Measurements from ENCODE around the gene EEFSEC. TPM values are rescaled to one million over a fixed set of nuclear protein-coding genes. Genes with fewer than 3 reads are reported as not detected.

The EEFSEC gene
- total and polyA plus RNA-seq, 2 of the 8 experiments (the other 6 are each of a cell fraction or from before 2014, with no cell fraction given) = 13.1 to 19.8 TPM

DNA sequence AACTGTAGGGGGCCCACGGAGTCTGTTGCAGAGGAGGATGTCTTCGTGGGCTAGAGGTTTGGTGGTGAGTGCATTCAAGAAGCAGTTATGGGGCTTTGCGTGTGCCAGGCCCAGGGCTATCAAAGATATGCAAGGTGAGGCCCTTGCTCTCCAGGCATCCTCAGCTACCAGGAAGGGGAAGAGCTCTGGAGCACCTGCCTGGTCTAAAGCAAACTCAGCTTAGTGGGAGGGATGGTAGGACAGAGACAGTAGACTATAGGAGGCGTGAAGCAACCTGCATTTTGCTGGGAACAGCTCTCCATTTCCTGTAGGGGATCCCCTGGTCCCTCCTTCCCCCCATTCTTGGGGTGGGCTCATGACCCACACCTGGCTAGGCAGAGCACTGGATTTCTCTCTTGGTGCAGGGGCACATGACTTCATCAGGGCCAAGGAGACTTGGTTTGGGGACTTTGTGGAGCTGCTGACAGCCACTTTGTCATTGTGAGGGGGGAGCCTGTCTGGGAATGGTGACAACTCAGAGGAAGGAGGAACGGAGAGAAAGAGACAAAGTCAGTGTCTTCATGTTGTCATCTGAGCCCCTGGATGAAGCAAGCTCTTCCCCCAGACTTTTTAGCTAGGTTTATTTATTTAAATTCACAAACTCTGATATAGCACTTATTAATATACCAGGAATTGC, 8.6 kb upstream of the EEFSEC start:
- Histone ChIP-seq H3K18ac (ENCODE audit: extremely low read depth, low read length) (no peak overlapping the region), H4K91ac (replicated peaks; ENCODE audit: insufficient read length, low read length) (no peak overlapping the region), H3K14ac (ENCODE audit: insufficient read length) (no peak overlapping the region), H3K4me1 (replicated peaks in 1 of 4; ENCODE audit: control insufficient read depth in 3 of 4, insufficient read depth in 4 of 4, low read length in 3 of 4) (no peaks in the 10 kb centered on the region), H2BK12ac (ENCODE audit: low read depth, low read length) (no peak overlapping the region), H2BK5ac (ENCODE audit: low read depth, low read length) (no peak overlapping the region), H3K9me3 (ENCODE audit: insufficient read depth in 2 of 2, low read depth in 1 of 2, low read length in 1 of 2) (no peaks in the 10 kb centered on the region), H3K4me2 (ENCODE audit: insufficient read depth in 1 of 2, low read depth in 2 of 2, low read length in 2 of 2) (no peak overlapping the region), H3K23ac (ENCODE audit: insufficient read length) (no peak overlapping the region), H4K20me1 (replicated peaks in 1 of 2; ENCODE audit: control insufficient read depth in 1 of 2, insufficient read depth in 2 of 2, low read length in 2 of 2) (peaks cover 0 to 4% of the 10 kb centered on the region in 2 experiments), H3K36me3 (ENCODE audit: control insufficient read depth in 2 of 4, insufficient read depth in 4 of 4, low read length in 3 of 4) (no peaks in the 10 kb centered on the region), H3K9ac (replicated peaks in 1 of 4; ENCODE audit: extremely low read depth in 1 of 4, low read depth in 3 of 4, low read length in 3 of 4) (no peak overlapping the region), H3K79me2 (ENCODE audit: control insufficient read depth in 1 of 2, insufficient read depth in 2 of 2, low read length in 2 of 2) (no peaks in the 10 kb centered on the region), H2BK15ac (ENCODE audit: low read length) (no peak overlapping the region), H3K4ac (replicated peaks; ENCODE audit: insufficient read length, low read depth, low read length) (no peak overlapping the region), H3K56ac (replicated peaks; ENCODE audit: insufficient read length, low read depth, low read length) (no peak overlapping the region), H2BK20ac (ENCODE audit: low read length) (no peak overlapping the region), H2AK5ac (ENCODE audit: low read depth, low read length) (no peak overlapping the region), H3K4me3 (ENCODE audit: extremely low read depth in 1 of 4, insufficient read depth in 2 of 4, low read depth in 3 of 4, low read length in 4 of 4) (no peak overlapping the region), H3K27ac (ENCODE audit: low read depth, low read length) (no peak overlapping the region), H3K23me2 (ENCODE audit: low read depth, low read length) (no peaks in the 10 kb centered on the region), H3K27me3 (replicated peaks in 1 of 4; ENCODE audit: control insufficient read depth in 3 of 4, extremely low read depth in 1 of 4, insufficient read depth in 3 of 4, low read length in 3 of 4) (no peaks in the 10 kb centered on the region; a peak in 1 of 7 replicates), H2AFZ (ENCODE audit: low read length) (0 out of 2 replicates have a peak overlapping the region, but pooled peaks have one; percentile 35), H2BK120ac (replicated peaks; ENCODE audit: low read depth, low read length) (no peak overlapping the region), H3K79me1 (ENCODE audit: low read depth, low read length) (no peaks in the 10 kb centered on the region), H4K8ac (ENCODE audit: extremely low read depth, insufficient read depth, low read length) (no peak overlapping the region), H4K5ac (ENCODE audit: insufficient read length, low read depth, low read length) (no peak overlapping the region)
- 83% methylated on average over 5 of the region's 5 CpGs; no CpG with 5 or more reads in 1 of the 2 experiments for WGBS, 2 experiments (ENCODE audit: extremely low coverage in 1 of 2, insufficient coverage in 1 of 2, insufficient read length in 1 of 2, insufficient replicate concordance in 2 of 2, low coverage in 1 of 2, low lambda C conversion rate in 2 of 2, missing lambda C conversion rate in 1 of 2)
- ChIA-PET CTCF (ENCODE audit: partially characterized antibody) (interaction anchor here (0.9 to 1.9 kb wide), 6 partner anchors 11 to 465 kb away, joined by 3 to 5 read pairs (median 3); no protein-coding TSS in a partner anchor), POLR2A (ENCODE audit: partially characterized antibody) (interaction anchor here (1.0 to 2.0 kb wide), 2 partner anchors 9 to 21 kb away, joined by 3 to 7 read pairs; partner anchors contain the start of genes EEFSEC and RUVBL1)
- no peak for FAIRE-seq
- peak in 1 of 2 experiments; percentile 37 for DNase-seq (ENCODE audit: low read depth in 1 of 2, low spot score in 2 of 2)
- TF ChIP-seq TAF1 (IDR thresholded peaks at IDR 0.05; ENCODE audit: low read depth, low read length) (no peak), POLR2A (IDR thresholded peaks at IDR 0.05; ENCODE audit: control extremely low read depth in 1 of 2, low read depth in 2 of 2, low read length in 2 of 2) (no peak), TAF7 (optimal IDR thresholded peaks at IDR 0.05; ENCODE audit: borderline replicate concordance, low read depth, low read length) (no peak), CBX5 (IDR thresholded peaks at IDR 0.05; ENCODE audit: low read depth, low read length) (no peak), SUZ12 (IDR thresholded peaks at IDR 0.05; ENCODE audit: low read length) (no peak), MAFK (IDR thresholded peaks at IDR 0.05; ENCODE audit: low read depth, low read length) (no peak), ZNF274 (IDR thresholded peaks at IDR 0.05; ENCODE audit: borderline replicate concordance, extremely low read depth, low read length) (no peak), RFX5 (IDR thresholded peaks at IDR 0.05; ENCODE audit: borderline replicate concordance, low read depth, low read length) (no peak)
- TF ChIP-seq, protein P1, sequence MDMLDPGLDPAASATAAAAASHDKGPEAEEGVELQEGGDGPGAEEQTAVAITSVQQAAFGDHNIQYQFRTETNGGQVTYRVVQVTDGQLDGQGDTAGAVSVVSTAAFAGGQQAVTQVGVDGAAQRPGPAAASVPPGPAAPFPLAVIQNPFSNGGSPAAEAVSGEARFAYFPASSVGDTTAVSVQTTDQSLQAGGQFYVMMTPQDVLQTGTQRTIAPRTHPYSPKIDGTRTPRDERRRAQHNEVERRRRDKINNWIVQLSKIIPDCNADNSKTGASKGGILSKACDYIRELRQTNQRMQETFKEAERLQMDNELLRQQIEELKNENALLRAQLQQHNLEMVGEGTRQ (IDR thresholded peaks at IDR 0.05; ENCODE audit: low read length) = no peak
- TF ChIP-seq, protein P2, sequence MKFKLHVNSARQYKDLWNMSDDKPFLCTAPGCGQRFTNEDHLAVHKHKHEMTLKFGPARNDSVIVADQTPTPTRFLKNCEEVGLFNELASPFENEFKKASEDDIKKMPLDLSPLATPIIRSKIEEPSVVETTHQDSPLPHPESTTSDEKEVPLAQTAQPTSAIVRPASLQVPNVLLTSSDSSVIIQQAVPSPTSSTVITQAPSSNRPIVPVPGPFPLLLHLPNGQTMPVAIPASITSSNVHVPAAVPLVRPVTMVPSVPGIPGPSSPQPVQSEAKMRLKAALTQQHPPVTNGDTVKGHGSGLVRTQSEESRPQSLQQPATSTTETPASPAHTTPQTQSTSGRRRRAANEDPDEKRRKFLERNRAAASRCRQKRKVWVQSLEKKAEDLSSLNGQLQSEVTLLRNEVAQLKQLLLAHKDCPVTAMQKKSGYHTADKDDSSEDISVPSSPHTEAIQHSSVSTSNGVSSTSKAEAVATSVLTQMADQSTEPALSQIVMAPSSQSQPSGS (IDR thresholded peaks at IDR 0.05; ENCODE audit: low read length) = no peak
